GM12878 (cell line): ENCODE results near the gene NDUFA11.

Experiments used
- CTCF ChIP-seq, 3 experiments: IDR thresholded peaks in 2 of 3; conservative IDR thresholded peaks in 1 of 3; 2 replicates each; pipeline ENCODE4 v1.5.1; 2011; ENCODE audit warnings: low read depth in 3 of 3, low read length in 3 of 3, mild to moderate bottlenecking in 3 of 3, control low read depth in 2 of 3, moderate library complexity in 2 of 3, inconsistent platforms in 1 of 3, mixed read lengths in 1 of 3; ENCODE audit not compliant: control insufficient read depth in 2 of 3, insufficient read depth in 1 of 3; ENCODE audit errors: extremely low read depth in 1 of 3
- CUX1 ChIP-seq: IDR thresholded peaks from 2 replicates; pipeline ENCODE4 v1.6.1; 2012; ENCODE audit warnings: improper control_type of control experiment, low read depth, low read length; ENCODE audit not compliant: insufficient replicate concordance
- EZH2 ChIP-seq: IDR thresholded peaks from 2 replicates; pipeline ENCODE4 v1.6.1; 2012; ENCODE audit warnings: low read depth, mild to moderate bottlenecking, control low read depth, inconsistent platforms, low read length, borderline replicate concordance; ENCODE audit not compliant: control insufficient read depth
- MXI1 ChIP-seq: fragments of 150-350 bp; IDR thresholded peaks from 2 replicates; pipeline ENCODE4 v1.6.1; 2011; ENCODE audit warnings: low read depth, mild to moderate bottlenecking, inconsistent platforms, low read length, improper control_type of control experiment
- POLR2A ChIP-seq: IDR thresholded peaks from 2 replicates; pipeline ENCODE4 v1.6.1; 2011; ENCODE audit warnings: low read depth, mild to moderate bottlenecking, low read length
- SMAD1 ChIP-seq: fragments of 450-650 bp; IDR thresholded peaks from 2 replicates; pipeline ENCODE4 v1.6.1; 2018; ENCODE audit warnings: mild to moderate bottlenecking, low read depth; ENCODE audit not compliant: partially characterized antibody
- SUZ12 ChIP-seq: fragments of 200-600 bp; sonication (generic); IDR thresholded peaks from one replicate; pipeline ENCODE4 v1.6.1; 2018; ENCODE audit warnings: antibody characterized with exemption, mild to moderate bottlenecking; ENCODE audit not compliant: unreplicated experiment

GRCh38 chr19:5936292-5936592, 32.7 kb upstream of the NDUFA11 start:
- TF ChIP-seq SMAD1 (no peak), CUX1 (no peak), MXI1 (no peak), CTCF (IDR thresholded peaks at IDR 0.05 in 2 of 3, conservative IDR thresholded peaks at IDR 0.05 in 1 of 3; ENCODE audit: control insufficient read depth in 2 of 3, extremely low read depth in 1 of 3, insufficient read depth in 1 of 3, low read depth in 3 of 3, low read length in 3 of 3) (no peak), POLR2A (no peak), SUZ12 (no peak), EZH2 (no peak)
